ENCODE data around the gene CASTOR1.
A peak's percentile ranks its signal among the peaks of the same experiment; 100 is the strongest.

CASTOR1 gene

GRCh38 chr22:30284172-30284571 lies 5.1 kb downstream of the CASTOR1 start:
- no peak for DNase-seq

- DNase-seq = no peak
Measured at GRCh38 chr22:30283342-30283741, 6.0 kb downstream of the CASTOR1 start.

- no peak for DNase-seq
Measured at GRCh38 chr22:30282616-30283046, 6.7 kb downstream of the CASTOR1 start.

- DNase-seq = no peak
Measured at GRCh38 chr22:30280505-30280904, 8.8 kb downstream of the CASTOR1 start.

- DNase-seq = no peak
Measured at GRCh38 chr22:30279932-30280331, 9.4 kb downstream of the CASTOR1 start.

GRCh38 chr22:30279046-30279788 lies 10.1 kb downstream of the CASTOR1 start:
- DNase-seq = no peak

- DNase-seq = no peak
Measured at GRCh38 chr22:30277547-30278344, 11.6 kb downstream of the CASTOR1 start.

- DNase-seq = no peak
Measured at GRCh38 chr22:30276039-30276438, 13.3 kb downstream of the CASTOR1 start.

- DNase-seq = peak; percentile 47
Measured at GRCh38 chr22:30275625-30276024, 13.7 kb downstream of the CASTOR1 start.

GRCh38 chr22:30274437-30274812 lies 14.9 kb downstream of the CASTOR1 start:
- no peak for DNase-seq

GRCh38 chr22:30273711-30274436 lies 15.4 kb downstream of the CASTOR1 start:
- no peak for DNase-seq

GRCh38 chr22:30272781-30273601 lies 16.3 kb downstream of the CASTOR1 start:
- DNase-seq = no peak

GRCh38 chr22:30270832-30271231 lies 18.5 kb downstream of the CASTOR1 start:
- peak; percentile 33 for DNase-seq

- no peak for DNase-seq
Measured at GRCh38 chr22:30268331-30268730, 21.0 kb downstream of the CASTOR1 start.

- peak; percentile 41 for DNase-seq
Measured at GRCh38 chr22:30267382-30268302, 21.7 kb downstream of the CASTOR1 start.

- DNase-seq = peak; percentile 63
Measured at GRCh38 chr22:30266445-30267381, 22.6 kb downstream of the CASTOR1 start, which contains the start of gene OSM. OSM (minus strand) TSS chr22:30266851; CDS start chr22:30266799, 52 bp downstream.

GRCh38 chr22:30265823-30266444 lies 23.4 kb downstream of the CASTOR1 start:
- DNase-seq = peak; percentile 76

- no peak for DNase-seq
Measured at GRCh38 chr22:30265131-30265720, 24.1 kb downstream of the CASTOR1 start.

GRCh38 chr22:30263883-30264282 lies 25.4 kb downstream of the CASTOR1 start:
- no peak for DNase-seq
